ENCODE data around the gene ERAS.
"Not testable (repeated sequence)": the region's sequence is repeated elsewhere in the genome, so short reads cannot be mapped to it uniquely, and the experiment has no call there.

Gene ERAS

DNA sequence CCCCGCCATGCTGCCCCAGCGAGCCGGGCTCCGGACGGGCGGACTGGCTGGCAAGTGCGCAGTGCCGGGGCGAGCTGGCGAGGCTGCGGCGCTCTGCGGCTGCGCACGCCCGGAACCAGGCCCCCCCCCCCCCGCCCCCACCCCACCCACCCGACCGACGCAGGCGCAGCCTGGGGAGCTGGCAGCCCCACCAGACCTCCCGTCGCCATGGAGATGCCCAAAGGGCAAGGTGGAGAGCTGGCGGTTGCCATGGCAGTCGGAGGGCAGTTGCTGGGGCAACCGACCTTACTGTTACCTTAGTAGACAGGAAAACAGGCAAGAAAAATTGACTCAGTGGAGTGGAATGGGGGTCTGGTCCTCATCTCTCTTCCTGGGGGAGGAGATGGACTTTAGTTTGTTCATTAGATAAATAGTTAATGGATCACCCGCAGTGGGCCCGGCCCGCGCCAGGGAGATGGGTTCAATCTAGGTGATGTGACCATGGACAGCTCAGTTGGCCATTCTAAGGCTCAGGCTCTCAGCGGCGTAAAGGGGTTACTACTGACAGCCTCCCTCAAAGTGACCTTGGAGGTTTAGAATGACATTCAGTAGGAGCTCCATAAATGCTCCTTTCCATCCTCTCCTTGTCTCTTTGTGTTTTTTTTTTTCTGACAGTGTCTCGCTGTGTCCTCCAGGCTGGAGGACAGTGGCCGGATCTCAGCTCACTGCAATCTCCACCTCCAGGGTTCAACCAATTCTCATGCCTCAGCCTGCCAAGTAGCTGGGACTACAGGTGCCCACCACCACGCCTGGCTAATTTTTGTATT lies 9.4 kb downstream of the ERAS start, which contains the start of gene PCSK1N:
Gene PCSK1N, minus strand, starts transcription at position 87 of the 806 bp plus-strand sequence. Its CDS starts 78 bp downstream, at position 9.
- DNase-seq = no peak

- DNase-seq = no peak
These were observed 13.4 kb downstream of the ERAS start for GRCh38 chrX:48839686-48840085.

DNA sequence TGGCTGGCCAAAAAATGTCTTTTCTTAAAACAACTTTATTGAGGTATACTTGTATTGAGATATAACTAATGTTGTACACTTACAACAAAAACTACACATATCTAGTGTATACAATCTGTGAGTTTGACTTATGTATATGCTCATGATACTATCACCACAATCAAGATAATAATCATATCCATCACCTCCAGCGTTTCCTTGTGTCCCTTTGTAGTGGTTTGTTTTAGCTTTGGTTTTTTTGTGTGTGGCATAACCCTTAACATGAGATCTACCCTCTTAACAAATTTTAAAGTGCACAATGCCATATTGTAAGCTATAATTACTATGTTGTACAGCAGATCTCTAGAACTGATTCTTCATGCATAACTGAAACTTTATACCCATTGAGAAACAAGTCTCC lies 22.5 kb downstream of the ERAS start:
- no peak for DNase-seq

GRCh38 chrX:48852857-48853256 lies 26.5 kb downstream of the ERAS start:
- DNase-seq = no peak

GRCh38 chrX:48853494-48853893 lies 27.2 kb downstream of the ERAS start:
- not testable (repeated sequence) for DNase-seq

GRCh38 chrX:48854121-48854804 lies 27.9 kb downstream of the ERAS start:
- not testable (repeated sequence) for DNase-seq

- DNase-seq = no peak
These were observed 28.6 kb downstream of the ERAS start for GRCh38 chrX:48854898-48855297.

- DNase-seq = no peak
These were observed 37.9 kb downstream of the ERAS start for GRCh38 chrX:48864210-48864609.

- not testable (repeated sequence) for DNase-seq
These were observed 45.7 kb downstream of the ERAS start for GRCh38 chrX:48872017-48872416.

GRCh38 chrX:48876944-48877343 lies 50.6 kb downstream of the ERAS start:
- not testable (repeated sequence) for DNase-seq

Data from activated naive CD4-positive, alpha-beta T cell treated with anti-CD3 and anti-CD28 coated beads, Interleukin-2, amount 50 U/mL, for 16 hours (primary cell).